Stomach (tissue), 4 donors: Measurements from ENCODE around the gene MEGF10.

ENCODE experiments used
- CTCF ChIP-seq, 7 experiments: fragments of 450-650 bp in 4 of 7; fragments of 200-600 bp in 3 of 7; sonication (generic) in 3 of 7; IDR thresholded peaks; one replicate each; pipeline ENCODE4 v1.5.1; 2016 to 2019; ENCODE audit warnings: antibody characterized with exemption in 7 of 7, control low read depth in 2 of 7, mild to moderate bottlenecking in 1 of 7
- POLR2A ChIP-seq, 4 donors: fragments of 450-650 bp; IDR thresholded peaks; one replicate each; pipeline ENCODE4 v1.6.1; 2016; ENCODE audit warnings: antibody characterized with exemption in 4 of 4, control low read depth in 2 of 4, mild to moderate bottlenecking in 1 of 4, moderate library complexity in 1 of 4
- POLR2AphosphoS5 ChIP-seq, 3 donors: sonication (generic); formaldehyde crosslinking; IDR thresholded peaks; one replicate each; pipeline ENCODE4 v1.6.1; 2016; ENCODE audit warnings: antibody characterized with exemption in 3 of 3

GRCh38 chr5:127471211-127471610, 180.6 kb downstream of the MEGF10 start:
- TF ChIP-seq CTCF (IDR thresholded peaks at IDR 0.05) (no peak), POLR2AphosphoS5 (IDR thresholded peaks at IDR 0.05) (no peak), POLR2A (IDR thresholded peaks at IDR 0.05) (no peak)
